HepG2 (cell line): ENCODE measurements around the gene MYL6. TPM values are rescaled to one million over a fixed set of nuclear protein-coding genes. Genes with fewer than 3 reads are reported as not detected.
A peak's percentile ranks its signal among the peaks of the same experiment; 100 is the strongest.

ENCODE experiments used
- ATF1 ChIP-seq: IDR thresholded peaks from 2 replicates; pipeline ENCODE4 v1.6.1; 2016; ENCODE audit warnings: mild to moderate bottlenecking, control low read depth
- BRD4 ChIP-seq: sonication (generic); formaldehyde crosslinking; IDR thresholded peaks from 2 replicates; pipeline ENCODE4 v1.4.0; 2020; ENCODE audit warnings: missing genetic modification reagents
- EED ChIP-seq: sonication (generic); formaldehyde crosslinking; IDR thresholded peaks from 2 replicates; pipeline ENCODE4 v1.5.0; 2020; ENCODE audit warnings: mild to moderate bottlenecking, missing genetic modification reagents
- ETV6 ChIP-seq: sonication (generic); formaldehyde crosslinking; conservative IDR thresholded peaks from 2 replicates; pipeline ENCODE4 v1.4.0; 2020; ENCODE audit warnings: missing genetic modification reagents
- FLYWCH1 ChIP-seq: sonication (generic); formaldehyde crosslinking; IDR thresholded peaks from 2 replicates; pipeline ENCODE4 v1.8.1; 2023; ENCODE audit warnings: mild to moderate bottlenecking, missing genetic modification reagents
- FOXK1 ChIP-seq: sonication (generic); formaldehyde crosslinking; IDR thresholded peaks from 2 replicates; pipeline ENCODE4 v1.4.0; 2020; ENCODE audit warnings: low read depth, missing genetic modification reagents, borderline replicate concordance
- GFI1 ChIP-seq: sonication (generic); formaldehyde crosslinking; IDR thresholded peaks from 2 replicates; pipeline ENCODE4 v1.5.0; 2020; ENCODE audit warnings: missing genetic modification reagents, mild to moderate bottlenecking, borderline replicate concordance
- KDM2A ChIP-seq: sonication (generic); formaldehyde crosslinking; IDR thresholded peaks from 2 replicates; pipeline ENCODE4 v1.4.0; 2020; ENCODE audit warnings: low read depth, missing genetic modification reagents, borderline replicate concordance
- MAZ ChIP-seq, 2 experiments: sonication (generic) in 1 of 2; formaldehyde crosslinking in 1 of 2; IDR thresholded peaks; 2 replicates each; pipeline versions ENCODE4 v1.5.0 to v1.6.1; 2012 to 2020; ENCODE audit warnings: low read depth in 2 of 2, mild to moderate bottlenecking in 2 of 2, borderline replicate concordance in 1 of 2, improper control_type of control experiment in 1 of 2, low read length in 1 of 2, missing genetic modification reagents in 1 of 2, moderate library complexity in 1 of 2
- MED13 ChIP-seq: sonication (generic); formaldehyde crosslinking; IDR thresholded peaks from 2 replicates; pipeline ENCODE4 v1.5.0; 2020; ENCODE audit warnings: missing genetic modification reagents
- PAX8 ChIP-seq: sonication (generic); formaldehyde crosslinking; IDR thresholded peaks from 2 replicates; pipeline ENCODE4 v1.8.0; 2022; ENCODE audit warnings: mild to moderate bottlenecking, missing genetic modification reagents, borderline replicate concordance
- RARG ChIP-seq: sonication (generic); formaldehyde crosslinking; IDR thresholded peaks from 2 replicates; pipeline ENCODE4 v1.4.0; 2020; ENCODE audit warnings: low read depth, mild to moderate bottlenecking, missing genetic modification reagents
- RBM39 ChIP-seq: fragments of 200-400 bp; formaldehyde crosslinking; IDR thresholded peaks from one replicate; pipeline ENCODE4 v1.6.1; 2018; ENCODE audit warnings: antibody characterized with exemption, mild to moderate bottlenecking, low read depth, low read length; ENCODE audit not compliant: poor library complexity, severe bottlenecking
- RFXANK ChIP-seq: IDR thresholded peaks from 2 replicates; pipeline ENCODE4 v1.6.1; 2016
- RFXAP ChIP-seq: sonication (generic); formaldehyde crosslinking; IDR thresholded peaks from 2 replicates; pipeline ENCODE4 v1.4.0; 2020; ENCODE audit warnings: missing genetic modification reagents, borderline replicate concordance
- SP140L ChIP-seq: sonication (generic); formaldehyde crosslinking; IDR thresholded peaks from 2 replicates; pipeline ENCODE4 v1.4.0; 2020; ENCODE audit warnings: missing genetic modification reagents, borderline replicate concordance
- TBP ChIP-seq: sonication (generic); formaldehyde crosslinking; IDR thresholded peaks from 2 replicates; pipeline ENCODE4 v1.5.0; 2020; ENCODE audit warnings: missing genetic modification reagents
- TGIF2 ChIP-seq: IDR thresholded peaks from 2 replicates; pipeline ENCODE4 v1.6.1; 2016; ENCODE audit warnings: control low read depth, missing compliant biosample characterization
- ZEB1 ChIP-seq: IDR thresholded peaks from 2 replicates; pipeline ENCODE4 v1.6.1; 2012; ENCODE audit warnings: mild to moderate bottlenecking, low read depth, inconsistent platforms; ENCODE audit not compliant: insufficient replicate concordance
- ZNF224 ChIP-seq: sonication (generic); formaldehyde crosslinking; IDR thresholded peaks from 2 replicates; pipeline ENCODE4 v1.5.0; 2020; ENCODE audit warnings: mild to moderate bottlenecking, missing genetic modification reagents
- ZNF253 ChIP-seq: sonication (generic); formaldehyde crosslinking; IDR thresholded peaks from 2 replicates; pipeline ENCODE4 v1.8.0; 2022; ENCODE audit warnings: mild to moderate bottlenecking, missing genetic modification reagents, borderline replicate concordance
- ZNF264 ChIP-seq: sonication (generic); formaldehyde crosslinking; IDR thresholded peaks from 2 replicates; pipeline ENCODE4 v1.4.0; 2020; ENCODE audit warnings: missing genetic modification reagents
- ZNF441 ChIP-seq: sonication (generic); formaldehyde crosslinking; IDR thresholded peaks from 2 replicates; pipeline ENCODE4 v1.7.0; 2021; ENCODE audit warnings: missing genetic modification reagents, borderline replicate concordance
- ZNF7 ChIP-seq: IDR thresholded peaks from 2 replicates; pipeline ENCODE4 v1.6.1; 2016; ENCODE audit warnings: missing biosample characterization, missing genetic modification reagents
- ZNF746 ChIP-seq: sonication (generic); formaldehyde crosslinking; IDR thresholded peaks from 2 replicates; pipeline ENCODE4 v1.8.0; 2022; ENCODE audit warnings: mild to moderate bottlenecking, missing genetic modification reagents
- ZNF782 ChIP-seq: sonication (generic); formaldehyde crosslinking; IDR thresholded peaks from 2 replicates; pipeline ENCODE4 v1.4.0; 2020; ENCODE audit warnings: missing genetic modification reagents, mild to moderate bottlenecking, borderline replicate concordance
- polyA plus RNA-seq, 8 experiments: library from polyadenylated mRNA; depleted of rRNA in 3 of 8; stranded (reverse) in 7 of 8; unstranded in 1 of 8; fragments of >200 nt; fragmentation: Illumina TruSeq in 4 of 8; extraction: Trizol in 4 of 8; gene quantifications; 2 replicates each; pipeline versions ENCODE4 v1.2.1 to v1.2.3, GENCODE V29; 2011 to 2016; ENCODE audit warnings: low read depth in 4 of 8, missing spikeins in 1 of 8, mixed read lengths in 1 of 8; ENCODE audit not compliant: insufficient read depth in 1 of 8
- total RNA-seq, 5 experiments: library from RNA; depleted of rRNA; stranded (reverse); fragments of >200 nt; fragmentation: Illumina TruSeq; extraction: Trizol; gene quantifications; 2 replicates each; pipeline ENCODE4 v1.2.3, GENCODE V29; 2016; ENCODE audit warnings: low read depth in 1 of 5
- TF ChIP-seq, protein P1 (sequence below): sonication (generic); formaldehyde crosslinking; IDR thresholded peaks from 2 replicates; pipeline ENCODE4 v1.4.0; 2020; ENCODE audit warnings: low read depth, mild to moderate bottlenecking, missing genetic modification reagents
- TF ChIP-seq, protein P2 (sequence below): sonication (generic); formaldehyde crosslinking; IDR thresholded peaks from 2 replicates; pipeline ENCODE4 v1.4.0; 2020; ENCODE audit warnings: missing genetic modification reagents

The MYL6 gene
- total and polyA plus RNA-seq, 2 of the 13 experiments (the other 11 are each of a cell fraction or from before 2014, with no cell fraction given), result 1,127 to 1,192 TPM

DNA sequence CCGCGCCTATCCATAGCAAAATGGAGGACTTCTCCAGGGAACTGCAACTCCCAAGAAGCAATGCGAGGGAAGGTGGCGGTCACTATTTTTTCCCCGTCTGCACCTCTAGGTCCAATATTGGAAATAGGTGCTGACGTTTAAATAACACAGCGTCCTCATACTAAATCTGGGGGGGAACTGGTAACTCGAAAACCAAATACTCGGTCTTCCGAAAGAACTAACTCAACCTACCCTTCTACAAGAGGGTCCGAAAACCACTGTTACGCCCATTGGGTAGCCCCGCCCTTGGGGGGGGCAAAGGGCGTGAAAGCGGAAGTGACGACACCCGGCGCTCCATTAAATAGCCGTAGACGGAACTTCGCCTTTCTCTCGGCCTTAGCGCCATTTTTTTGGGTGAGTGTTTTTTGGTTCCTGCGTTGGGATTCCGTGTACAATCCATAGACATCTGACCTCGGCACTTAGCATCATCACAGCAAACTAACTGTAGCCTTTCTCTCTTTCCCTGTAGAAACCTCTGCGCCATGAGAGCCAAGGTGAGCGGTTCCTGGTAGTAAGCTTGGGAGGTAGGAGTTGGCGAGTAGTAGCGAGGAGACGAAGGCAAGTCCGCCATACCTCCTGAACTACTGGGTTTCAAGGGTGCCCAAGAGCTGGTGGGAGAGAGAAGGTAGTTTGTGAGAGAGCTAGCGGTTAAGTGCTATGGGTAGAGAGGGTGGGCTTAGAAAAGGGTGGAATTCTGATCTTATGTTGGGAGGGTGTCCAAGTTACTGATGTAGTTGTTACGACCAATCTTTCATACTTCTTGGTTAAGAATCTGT, 41.7 kb upstream of the MYL6 start, which contains the start of gene RPL41 (continued):
- TF ChIP-seq ZNF782 (0 out of 2 replicates have a peak, but pooled peaks have one; percentile 32), TBP (CRISPR knock-in tag) (no peak), ZNF441 (CRISPR knock-in tag) (0 out of 2 replicates have a peak, but pooled peaks have one; percentile 28), KDM2A (CRISPR knock-in tag) (peak; percentile 66; the same call in 1 of the 2 replicates), ZNF746 (CRISPR knock-in tag) (peak; percentile 32; the same call in 1 of the 2 replicates), RFXANK (CRISPR knock-in tag) (peak; percentile 69; the same call in 1 of the 2 replicates), GFI1 (CRISPR knock-in tag) (peak; percentile 26; the same call in 1 of the 2 replicates), MED13 (peak; percentile 72; the same call in 1 of the 2 replicates), TGIF2 (CRISPR knock-in tag) (peak; percentile 88; the same call in 1 of the 2 replicates), ZNF7 (CRISPR knock-in tag) (no peak), EED (CRISPR knock-in tag) (peak; percentile 56; the same call in 1 of the 2 replicates), RARG (CRISPR knock-in tag) (peak; percentile 80; the same call in 1 of the 2 replicates), RBM39 (peak; percentile 31), ZNF264 (CRISPR knock-in tag) (0 out of 2 replicates have a peak, but pooled peaks have one; percentile 16), MAZ (IDR thresholded peaks at IDR 0.05; ENCODE audit: borderline replicate concordance, low read depth, low read length) (peak; percentile 86; the same call in 1 of the 2 replicates), MAZ (CRISPR knock-in tag; IDR thresholded peaks at IDR 0.05; ENCODE audit: low read depth) (peak; percentile 55; the same call in 1 of the 2 replicates), BRD4 (peak; percentile 53; the same call in 1 of the 2 replicates), SP140L (CRISPR knock-in tag) (peak; percentile 64; the same call in 1 of the 2 replicates), RFXAP (CRISPR knock-in tag) (peak; percentile 74; the same call in 1 of the 2 replicates), ZNF224 (CRISPR knock-in tag) (peak; percentile 52; the same call in 1 of the 2 replicates), ETV6 (CRISPR knock-in tag) (peak; percentile 84; the same call in 1 of the 2 replicates), ATF1 (CRISPR knock-in tag) (peak; percentile 94), FOXK1 (CRISPR knock-in tag) (peak; percentile 53; the same call in 1 of the 2 replicates), PAX8 (0 out of 2 replicates have a peak, but pooled peaks have one; percentile 38), FLYWCH1 (CRISPR knock-in tag) (no peak), ZEB1 (peak; percentile 73), ZNF253 (CRISPR knock-in tag) (no peak)
- TF ChIP-seq, protein P1, sequence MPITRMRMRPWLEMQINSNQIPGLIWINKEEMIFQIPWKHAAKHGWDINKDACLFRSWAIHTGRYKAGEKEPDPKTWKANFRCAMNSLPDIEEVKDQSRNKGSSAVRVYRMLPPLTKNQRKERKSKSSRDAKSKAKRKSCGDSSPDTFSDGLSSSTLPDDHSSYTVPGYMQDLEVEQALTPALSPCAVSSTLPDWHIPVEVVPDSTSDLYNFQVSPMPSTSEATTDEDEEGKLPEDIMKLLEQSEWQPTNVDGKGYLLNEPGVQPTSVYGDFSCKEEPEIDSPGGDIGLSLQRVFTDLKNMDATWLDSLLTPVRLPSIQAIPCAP, result 0 out of 2 replicates have a peak, but pooled peaks have one; percentile 35
- TF ChIP-seq, protein P2, sequence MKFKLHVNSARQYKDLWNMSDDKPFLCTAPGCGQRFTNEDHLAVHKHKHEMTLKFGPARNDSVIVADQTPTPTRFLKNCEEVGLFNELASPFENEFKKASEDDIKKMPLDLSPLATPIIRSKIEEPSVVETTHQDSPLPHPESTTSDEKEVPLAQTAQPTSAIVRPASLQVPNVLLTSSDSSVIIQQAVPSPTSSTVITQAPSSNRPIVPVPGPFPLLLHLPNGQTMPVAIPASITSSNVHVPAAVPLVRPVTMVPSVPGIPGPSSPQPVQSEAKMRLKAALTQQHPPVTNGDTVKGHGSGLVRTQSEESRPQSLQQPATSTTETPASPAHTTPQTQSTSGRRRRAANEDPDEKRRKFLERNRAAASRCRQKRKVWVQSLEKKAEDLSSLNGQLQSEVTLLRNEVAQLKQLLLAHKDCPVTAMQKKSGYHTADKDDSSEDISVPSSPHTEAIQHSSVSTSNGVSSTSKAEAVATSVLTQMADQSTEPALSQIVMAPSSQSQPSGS (CRISPR knock-in tag), result peak; percentile 48; the same call in 1 of the 2 replicates
